Body of pancreas (tissue), 4 donors: ENCODE data around the gene BTAF1.

Source experiments
- POLR2A ChIP-seq, 3 donors: fragments of 450-650 bp; IDR thresholded peaks; one replicate each; pipeline ENCODE4 v1.6.1; 2016; ENCODE audit warnings: antibody characterized with exemption in 3 of 3, mild to moderate bottlenecking in 2 of 3
- TF ChIP-seq, protein P1 (sequence below), 7 experiments: fragments of 450-650 bp in 4 of 7; fragments of 200-600 bp in 3 of 7; sonication (generic) in 3 of 7; IDR thresholded peaks; one replicate each; pipeline ENCODE4 v1.5.1; 2016 to 2019; ENCODE audit warnings: antibody characterized with exemption in 7 of 7

GRCh38 chr10:91907914-91908336 is 15.6 kb upstream of the BTAF1 start:
- TF ChIP-seq, protein P1, sequence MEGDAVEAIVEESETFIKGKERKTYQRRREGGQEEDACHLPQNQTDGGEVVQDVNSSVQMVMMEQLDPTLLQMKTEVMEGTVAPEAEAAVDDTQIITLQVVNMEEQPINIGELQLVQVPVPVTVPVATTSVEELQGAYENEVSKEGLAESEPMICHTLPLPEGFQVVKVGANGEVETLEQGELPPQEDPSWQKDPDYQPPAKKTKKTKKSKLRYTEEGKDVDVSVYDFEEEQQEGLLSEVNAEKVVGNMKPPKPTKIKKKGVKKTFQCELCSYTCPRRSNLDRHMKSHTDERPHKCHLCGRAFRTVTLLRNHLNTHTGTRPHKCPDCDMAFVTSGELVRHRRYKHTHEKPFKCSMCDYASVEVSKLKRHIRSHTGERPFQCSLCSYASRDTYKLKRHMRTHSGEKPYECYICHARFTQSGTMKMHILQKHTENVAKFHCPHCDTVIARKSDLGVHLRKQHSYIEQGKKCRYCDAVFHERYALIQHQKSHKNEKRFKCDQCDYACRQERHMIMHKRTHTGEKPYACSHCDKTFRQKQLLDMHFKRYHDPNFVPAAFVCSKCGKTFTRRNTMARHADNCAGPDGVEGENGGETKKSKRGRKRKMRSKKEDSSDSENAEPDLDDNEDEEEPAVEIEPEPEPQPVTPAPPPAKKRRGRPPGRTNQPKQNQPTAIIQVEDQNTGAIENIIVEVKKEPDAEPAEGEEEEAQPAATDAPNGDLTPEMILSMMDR (IDR thresholded peaks at IDR 0.05), result no peak
- no peak for TF ChIP-seq POLR2A (IDR thresholded peaks at IDR 0.05)
